WTC11 (cell line): ENCODE data around the gene HNRNPL. TPM values are rescaled to one million over a fixed set of nuclear protein-coding genes. Genes with fewer than 3 reads are reported as not detected.

Source experiments
- ATAC-seq: fragments of 200-7000 bp; cut with Tn5 transposase; 2 replicates; pipeline ENCODE4 v1.10.0; 2021; ENCODE audit warnings: mild to moderate bottlenecking, moderate library complexity
- CTCF ChIA-PET: fragments of 300-600 bp; sonication (Branson Sonifier 250); formaldehyde crosslinking; loops from one replicate; lab custom pipeline; 2021; ENCODE audit warnings: antibody characterized with exemption; lab: Charles Lee
- POLR2A ChIA-PET: fragments of 350-600 bp; sonication (Branson Sonifier 250); formaldehyde crosslinking; loops from one replicate; lab custom pipeline; 2021; ENCODE audit warnings: antibody characterized with exemption; lab: Charles Lee
- DNase-seq: peaks from one replicate; pipeline ENCODE4 v3.0.0; 2021; ENCODE audit warnings: low spot score
- H3K27ac Mint-ChIP-seq: 2 replicates; pipeline ENCODE4 v1.8.0; 2021; ENCODE audit warnings: mixed read lengths
- H3K27me3 Mint-ChIP-seq: 2 replicates; pipeline ENCODE4 v1.8.0; 2021; ENCODE audit warnings: low read depth, mild to moderate bottlenecking, moderate library complexity, mixed read lengths
- H3K36me3 Mint-ChIP-seq: 2 replicates; pipeline ENCODE4 v1.8.0; 2021; ENCODE audit warnings: mixed read lengths
- H3K4me1 Mint-ChIP-seq: 2 replicates; pipeline ENCODE4 v1.8.0; 2022; ENCODE audit warnings: mixed read lengths
- H3K4me3 Mint-ChIP-seq: 2 replicates; pipeline ENCODE4 v1.8.0; 2021; ENCODE audit warnings: mild to moderate bottlenecking, moderate library complexity, mixed read lengths
- H3K9me3 Mint-ChIP-seq: 2 replicates; pipeline ENCODE4 v1.8.0; 2021; ENCODE audit warnings: mixed read lengths
- ARID4B ChIP-seq: sonication (generic); formaldehyde crosslinking; IDR thresholded peaks from 2 replicates; pipeline ENCODE4 v1.8.0; 2023; ENCODE audit warnings: missing genetic modification reagents, mild to moderate bottlenecking, borderline replicate concordance
- ATF6 ChIP-seq: sonication (generic); formaldehyde crosslinking; IDR thresholded peaks from 2 replicates; pipeline ENCODE4 v1.8.1; 2023; ENCODE audit warnings: mild to moderate bottlenecking, missing genetic modification reagents
- CREB1 ChIP-seq: sonication (generic); formaldehyde crosslinking; IDR thresholded peaks from 2 replicates; pipeline ENCODE4 v1.8.0; 2023; ENCODE audit warnings: mild to moderate bottlenecking, missing genetic modification reagents
- ELF4 ChIP-seq: sonication (generic); formaldehyde crosslinking; IDR thresholded peaks from 2 replicates; pipeline ENCODE4 v1.8.1; 2022; ENCODE audit warnings: low read depth, mild to moderate bottlenecking, moderate library complexity, missing genetic modification reagents
- FOXK1 ChIP-seq: sonication (generic); formaldehyde crosslinking; IDR thresholded peaks from 2 replicates; pipeline ENCODE4 v1.8.0; 2022; ENCODE audit warnings: mild to moderate bottlenecking, moderate library complexity, missing genetic modification reagents
- FOXP4 ChIP-seq: sonication (generic); formaldehyde crosslinking; IDR thresholded peaks from 2 replicates; pipeline ENCODE4 v1.8.0; 2022; ENCODE audit warnings: mild to moderate bottlenecking, missing genetic modification reagents
- GABPB1 ChIP-seq: sonication (generic); formaldehyde crosslinking; IDR thresholded peaks from 2 replicates; pipeline ENCODE4 v1.8.1; 2023; ENCODE audit warnings: mild to moderate bottlenecking, missing genetic modification reagents
- GRHL2 ChIP-seq: fragments of 250-450 bp; sonication (Bioruptor Pico); IDR thresholded peaks from 2 replicates; pipeline ENCODE4 v1.8.0; 2022; ENCODE audit warnings: mild to moderate bottlenecking, moderate library complexity; ENCODE audit not compliant: insufficient replicate concordance, severe bottlenecking
- HMGA2 ChIP-seq: fragments of 250-450 bp; sonication (Bioruptor Pico); IDR thresholded peaks from 2 replicates; pipeline ENCODE4 v1.4.0; 2021; ENCODE audit warnings: mild to moderate bottlenecking, moderate library complexity
- IRF2 ChIP-seq: sonication (generic); formaldehyde crosslinking; IDR thresholded peaks from 2 replicates; pipeline ENCODE4 v1.8.0; 2022; ENCODE audit warnings: low read depth, missing genetic modification reagents, borderline replicate concordance
- JAZF1 ChIP-seq: fragments of 250-450 bp; sonication (Bioruptor Pico); IDR thresholded peaks from 2 replicates; pipeline ENCODE4 v1.9.0; 2021; ENCODE audit warnings: moderate library complexity, mild to moderate bottlenecking, inconsistent platforms
- NFE2L1 ChIP-seq: sonication (generic); formaldehyde crosslinking; IDR thresholded peaks from 2 replicates; pipeline ENCODE4 v1.8.1; 2023; ENCODE audit warnings: missing genetic modification reagents
- NFYB ChIP-seq: sonication (generic); formaldehyde crosslinking; conservative IDR thresholded peaks from 2 replicates; pipeline ENCODE4 v1.8.0; 2022; ENCODE audit warnings: low read depth, missing genetic modification reagents
- NR2C2 ChIP-seq: sonication (generic); formaldehyde crosslinking; IDR thresholded peaks from 2 replicates; pipeline ENCODE4 v1.8.0; 2022; ENCODE audit warnings: mild to moderate bottlenecking, missing genetic modification reagents
- OVOL2 ChIP-seq: fragments of 250-450 bp; sonication (Bioruptor Pico); IDR thresholded peaks from 2 replicates; pipeline ENCODE4 v1.9.0; 2021; ENCODE audit warnings: mild to moderate bottlenecking, borderline replicate concordance
- PRDM15 ChIP-seq: sonication (generic); formaldehyde crosslinking; IDR thresholded peaks from 2 replicates; pipeline ENCODE4 v1.8.0; 2022; ENCODE audit warnings: missing genetic modification reagents
- ZNF138 ChIP-seq: sonication (generic); formaldehyde crosslinking; conservative IDR thresholded peaks from 2 replicates; pipeline ENCODE4 v1.8.1; 2022; ENCODE audit warnings: mild to moderate bottlenecking, moderate library complexity, missing genetic modification reagents
- ZNF219 ChIP-seq: sonication (generic); formaldehyde crosslinking; IDR thresholded peaks from 2 replicates; pipeline ENCODE4 v1.8.0; 2023; ENCODE audit warnings: missing genetic modification reagents, mild to moderate bottlenecking, borderline replicate concordance
- ZNF532 ChIP-seq: fragments of 250-450 bp; sonication (Bioruptor Pico); IDR thresholded peaks from 2 replicates; pipeline ENCODE4 v1.9.0; 2021; ENCODE audit warnings: mild to moderate bottlenecking, borderline replicate concordance
- total RNA-seq: library from RNA; stranded (reverse); gene quantifications from 3 replicates; pipeline ENCODE4 v1.2.3, GENCODE V29; 2021

Gene HNRNPL
- total RNA-seq, 1 experiment from 2014 or later: 779 TPM

GRCh38 chr19:38842439-38843174 is 7.2 kb downstream of the HNRNPL start (continued):
- TF ChIP-seq ATF6: no peak
- no peak for TF ChIP-seq GRHL2
- TF ChIP-seq JAZF1 (CRISPR knock-in tag): no peak
- TF ChIP-seq ELF4 (CRISPR knock-in tag): no peak

GRCh38 chr19:38841787-38842438 is 7.9 kb downstream of the HNRNPL start:
- ATAC-seq: no peak
- TF ChIP-seq IRF2 (CRISPR knock-in tag): no peak
- no peak for TF ChIP-seq ZNF532
- TF ChIP-seq HMGA2: no peak
- no peak for TF ChIP-seq PRDM15 (CRISPR knock-in tag)
- TF ChIP-seq OVOL2 (CRISPR knock-in tag): no peak
- TF ChIP-seq FOXK1 (CRISPR knock-in tag): no peak
- no peak for TF ChIP-seq NR2C2 (CRISPR knock-in tag)
- TF ChIP-seq ZNF219 (CRISPR knock-in tag): no peak
- TF ChIP-seq GABPB1 (CRISPR knock-in tag): no peak
- no peak for TF ChIP-seq CREB1 (CRISPR knock-in tag)
- no peak for TF ChIP-seq FOXP4 (CRISPR knock-in tag)
- TF ChIP-seq NFYB (CRISPR knock-in tag): no peak
- no peak for TF ChIP-seq NFE2L1 (CRISPR knock-in tag)
- no peak for TF ChIP-seq ARID4B
- no peak for TF ChIP-seq ZNF138 (CRISPR knock-in tag)
- TF ChIP-seq, all 79 proteins: peak for 0
- Mint-ChIP-seq H3K27ac (peak overlapping the region; percentile 40), H3K36me3 (peaks cover 95% of the 10 kb centered on the region), H3K4me3 (no peak overlapping the region), H3K27me3 (no peaks in the 10 kb centered on the region), H3K9me3 (no peaks in the 10 kb centered on the region), H3K4me1 (peaks cover 9% of the 10 kb centered on the region; the same call in 1 of the 2 replicates)
- ChIA-PET POLR2A (interaction anchor here (0.9 kb wide), 1 partner anchor 10 kb away, joined by 5 read pairs; no protein-coding TSS in a partner anchor), CTCF (no interaction called here)
- DNase-seq: no peak
